H9 (cell line): ENCODE data around the gene FAM149A. TPM values are rescaled to one million over a fixed set of nuclear protein-coding genes. Genes with fewer than 3 reads are reported as not detected.

Experiments used
- DNase-seq: peaks from one replicate; pipeline ENCODE4 v3.0.0-alpha.2; 2017
- H2AFZ ChIP-seq: one replicate; pipeline ENCODE4 v1.6.1; 2013; ENCODE audit warnings: mild to moderate bottlenecking, low read length, control low read depth, moderate library complexity
- H2AK5ac ChIP-seq: 2 replicates; pipeline ENCODE4 v1.6.1; 2013; ENCODE audit warnings: low read length, control low read depth, mixed read lengths; ENCODE audit not compliant: insufficient read length
- H2BK120ac ChIP-seq: one replicate; pipeline ENCODE4 v1.6.1; 2013; ENCODE audit warnings: low read depth, mild to moderate bottlenecking, low read length, control low read depth, inconsistent platforms; ENCODE audit not compliant: poor library complexity, severe bottlenecking
- H2BK12ac ChIP-seq: 2 replicates; pipeline ENCODE4 v1.6.1; 2013; ENCODE audit warnings: low read length, control low read depth, mixed read lengths, low read depth; ENCODE audit not compliant: insufficient read length
- H2BK15ac ChIP-seq: 2 replicates; pipeline ENCODE4 v1.6.1; 2013; ENCODE audit warnings: low read depth, low read length, control low read depth
- H2BK20ac ChIP-seq: one replicate; pipeline ENCODE4 v1.6.1; 2013; ENCODE audit warnings: low read depth, mild to moderate bottlenecking, low read length, control low read depth, inconsistent platforms; ENCODE audit not compliant: poor library complexity, severe bottlenecking
- H2BK5ac ChIP-seq: 2 replicates; pipeline ENCODE4 v1.6.1; 2013; ENCODE audit warnings: low read length, control low read depth, mixed read lengths; ENCODE audit not compliant: insufficient read length
- H3K14ac ChIP-seq: 2 replicates; pipeline ENCODE4 v1.6.1; 2013; ENCODE audit warnings: low read length, control low read depth; ENCODE audit not compliant: insufficient read depth
- H3K18ac ChIP-seq: 2 replicates; pipeline ENCODE4 v1.6.1; 2013; ENCODE audit warnings: low read depth, mild to moderate bottlenecking, mixed read lengths, low read length, control low read depth; ENCODE audit not compliant: insufficient read length
- H3K23ac ChIP-seq: 2 replicates; pipeline ENCODE4 v1.6.1; 2013; ENCODE audit warnings: low read length, control low read depth, mixed read lengths, low read depth; ENCODE audit not compliant: insufficient read length
- H3K23me2 ChIP-seq: 2 replicates; pipeline ENCODE4 v1.6.1; 2013; ENCODE audit warnings: low read depth, mild to moderate bottlenecking, mixed read lengths, low read length, control low read depth; ENCODE audit not compliant: insufficient read length, poor library complexity, severe bottlenecking
- H3K27ac ChIP-seq: 2 replicates; pipeline ENCODE4 v1.5.1; 2013; ENCODE audit warnings: low read length, control low read depth, mixed read lengths, low read depth; ENCODE audit not compliant: insufficient read length
- H3K27me3 ChIP-seq: 2 replicates; pipeline ENCODE4 v1.6.1; 2013; ENCODE audit warnings: low read length, control low read depth, inconsistent platforms; ENCODE audit not compliant: insufficient read depth
- H3K4ac ChIP-seq: 2 replicates; pipeline ENCODE4 v1.6.1; 2013; ENCODE audit warnings: low read depth, mild to moderate bottlenecking, control low read depth, inconsistent platforms, low read length, moderate library complexity
- H3K4me1 ChIP-seq: 2 replicates; pipeline ENCODE4 v1.6.1; 2013; ENCODE audit warnings: low read length, control low read depth, inconsistent platforms; ENCODE audit not compliant: insufficient read depth
- H3K4me2 ChIP-seq: 2 replicates; pipeline ENCODE4 v1.6.1; 2013; ENCODE audit warnings: low read length, control low read depth, mixed read lengths; ENCODE audit not compliant: insufficient read length, insufficient read depth
- H3K56ac ChIP-seq: 2 replicates; pipeline ENCODE4 v1.6.1; 2013; ENCODE audit warnings: low read depth, mild to moderate bottlenecking, mixed read lengths, low read length, control low read depth; ENCODE audit not compliant: insufficient read length
- H3K79me1 ChIP-seq: 2 replicates; pipeline ENCODE4 v1.6.1; 2013; ENCODE audit warnings: low read depth, mild to moderate bottlenecking, moderate library complexity, low read length, control low read depth, inconsistent platforms; ENCODE audit not compliant: insufficient read depth, poor library complexity, severe bottlenecking
- H3K79me2 ChIP-seq: 2 replicates; pipeline ENCODE4 v1.6.1; 2013; ENCODE audit warnings: low read length, control low read depth, inconsistent platforms; ENCODE audit not compliant: insufficient read depth
- H3K9ac ChIP-seq: 2 replicates; pipeline ENCODE4 v1.6.1; 2013; ENCODE audit warnings: low read length, control low read depth, mixed read lengths; ENCODE audit not compliant: insufficient read length; ENCODE audit errors: extremely low read depth
- H3K9me3 ChIP-seq: one replicate; pipeline ENCODE4 v1.6.1; 2013; ENCODE audit warnings: low read depth, low read length, inconsistent platforms; ENCODE audit not compliant: control insufficient read depth
- H3T11ph ChIP-seq: one replicate; pipeline ENCODE4 v1.6.1; 2013; ENCODE audit warnings: mild to moderate bottlenecking, low read length, control low read depth, inconsistent platforms
- H4K20me1 ChIP-seq: one replicate; pipeline ENCODE4 v1.6.1; 2013; ENCODE audit not compliant: control insufficient read depth, insufficient read length, insufficient read depth
- H4K5ac ChIP-seq: 2 replicates; pipeline ENCODE4 v1.6.1; 2013; ENCODE audit warnings: low read depth, mild to moderate bottlenecking, mixed read lengths, low read length, control low read depth; ENCODE audit not compliant: insufficient read length
- H4K8ac ChIP-seq: replicated peaks from 2 replicates; pipeline ENCODE4 v1.6.1; 2013; ENCODE audit warnings: low read length, control low read depth, mixed read lengths, low read depth; ENCODE audit not compliant: insufficient read length
- H4K91ac ChIP-seq: 2 replicates; pipeline ENCODE4 v1.6.1; 2013; ENCODE audit warnings: low read depth, mild to moderate bottlenecking, moderate library complexity, mixed read lengths, low read length, control low read depth; ENCODE audit not compliant: insufficient read length
- H3K27ac Mint-ChIP-seq, 3 experiments: 2 replicates in 2 of 3; 3 replicates in 1 of 3; pipeline ENCODE4 v1.8.0; 2020 to 2021; ENCODE audit warnings: mixed read lengths in 3 of 3, mild to moderate bottlenecking in 1 of 3, moderate library complexity in 1 of 3
- H3K27me3 Mint-ChIP-seq: 2 replicates; pipeline ENCODE4 v1.8.0; 2021; ENCODE audit warnings: low read depth, mild to moderate bottlenecking, moderate library complexity, mixed read lengths
- H3K36me3 Mint-ChIP-seq, 3 experiments: 2 replicates in 2 of 3; 3 replicates in 1 of 3; pipeline ENCODE4 v1.8.0; 2020 to 2021; ENCODE audit warnings: low read depth in 3 of 3, mixed read lengths in 3 of 3; ENCODE audit not compliant: insufficient read depth in 1 of 3
- H3K4me1 Mint-ChIP-seq, 2 experiments: 2 replicates each; pipeline ENCODE4 v1.8.0; 2020; ENCODE audit warnings: mixed read lengths in 2 of 2
- H3K4me3 Mint-ChIP-seq, 2 experiments: 2 replicates in 1 of 2; 3 replicates in 1 of 2; pipeline ENCODE4 v1.8.0; 2020 to 2021; ENCODE audit warnings: mild to moderate bottlenecking in 2 of 2, mixed read lengths in 2 of 2, moderate library complexity in 1 of 2
- H3K9me3 Mint-ChIP-seq, 2 experiments: 2 replicates in 1 of 2; 3 replicates in 1 of 2; pipeline ENCODE4 v1.8.0; 2020; ENCODE audit warnings: mild to moderate bottlenecking in 2 of 2, mixed read lengths in 2 of 2, moderate library complexity in 1 of 2
- CTCF ChIP-seq: fragments of 200-600 bp; sonication (generic); conservative IDR thresholded peaks from 3 replicates; pipeline ENCODE4 v1.8.0; 2021; ENCODE audit warnings: antibody characterized with exemption, mild to moderate bottlenecking
- WGBS: extraction: QIAGEN DNeasy Blood & Tissue Kit; methylation state at CpG from one replicate; pipeline ENCODE4 v1.1.7; 2013; ENCODE audit warnings: missing lambda C conversion rate, low lambda C conversion rate, mixed read lengths; ENCODE audit not compliant: insufficient read length; ENCODE audit errors: extremely low coverage; 5-methylcytosine and 5-hydroxymethylcytosine counted together
- total RNA-seq: library from RNA; stranded (reverse); gene quantifications from 2 replicates; pipeline ENCODE4 v1.2.1, GENCODE V29; 2021

FAM149A gene
- total RNA-seq, 1 experiment from 2014 or later: 5.9 TPM

GRCh38 chr4:186108391-186108790, 3.9 kb downstream of the FAM149A start:
- Histone ChIP-seq H4K91ac (no peak overlapping the region), H3K4me2 (no peak overlapping the region), H3K27ac (no peak overlapping the region), H2BK15ac (no peak overlapping the region), H3K56ac (no peak overlapping the region), H2BK20ac (no peak overlapping the region), H3K14ac (no peak overlapping the region), H4K8ac (no peak overlapping the region), H2AFZ (no peak overlapping the region), H4K20me1 (no peaks in the 10 kb centered on the region), H3K79me1 (no peaks in the 10 kb centered on the region), H3K27me3 (no peaks in the 10 kb centered on the region; the same call in 1 of the 2 replicates), H3K79me2 (no peaks in the 10 kb centered on the region), H2BK5ac (no peak overlapping the region), H3K4me1 (no peaks in the 10 kb centered on the region; the same call in 1 of the 2 replicates), H3K9me3 (no peaks in the 10 kb centered on the region), H3K4ac (no peak overlapping the region), H2AK5ac (no peak overlapping the region), H4K5ac (no peak overlapping the region), H3K9ac (no peak overlapping the region), H3T11ph (no peak overlapping the region), H2BK120ac (no peak overlapping the region), H2BK12ac (no peak overlapping the region), H3K23ac (no peak overlapping the region), H3K18ac (no peak overlapping the region), H3K23me2 (peaks cover 12% of the 10 kb centered on the region)
- TF ChIP-seq CTCF: no peak
- peaks cover 33% of the 10 kb centered on the region for H3K27me3 Mint-ChIP-seq
- DNase-seq: no peak
- H3K4me1 Mint-ChIP-seq: peaks cover 22 to 28% of the 10 kb centered on the region in 2 experiments
- WGBS: no CpG with 5 or more reads among the region's 3 CpGs
- H3K4me3 Mint-ChIP-seq: no peak overlapping the region
- no peak overlapping the region for H3K27ac Mint-ChIP-seq
- H3K36me3 Mint-ChIP-seq: peaks cover 0 to 6% (median 6%) of the 10 kb centered on the region in 3 experiments; a peak in 3 of 7 replicates
- H3K9me3 Mint-ChIP-seq: peaks cover 3 to 8% of the 10 kb centered on the region in 2 experiments; a peak in 4 of 5 replicates
